H1 (cell line): Measurements from ENCODE around the gene GPR31. TPM values are rescaled to one million over a fixed set of nuclear protein-coding genes. Genes with fewer than 3 reads are reported as not detected.

Experiments
- CTCF ChIA-PET: fragments of 300-600 bp; sonication (Branson Sonifier 250); formaldehyde crosslinking; loops from one replicate; lab custom pipeline; 2021; ENCODE audit not compliant: partially characterized antibody; lab: Charles Lee
- POLR2A ChIA-PET: fragments of 300-600 bp; sonication (Branson Sonifier 250); formaldehyde crosslinking; loops from one replicate; lab custom pipeline; 2021; ENCODE audit warnings: inconsistent platforms; ENCODE audit not compliant: partially characterized antibody; lab: Charles Lee
- DNase-seq, 2 experiments: peaks; one replicate each; pipeline versions ENCODE4 v3.0.0 to v3.0.0-alpha.2; 2010 to 2022; ENCODE audit warnings: low spot score in 2 of 2, low read depth in 1 of 2, mixed read lengths in 1 of 2
- FAIRE-seq: peaks from 2 replicates; lab custom pipeline; 2011; peaks lifted over from hg19 to GRCh38; lab: Jason Lieb, UNC
- H2AFZ ChIP-seq: 2 replicates; pipeline ENCODE4 v1.8.1; 2012; ENCODE audit warnings: low read length, inconsistent platforms
- H2AK5ac ChIP-seq: 2 replicates; pipeline ENCODE4 v1.6.1; 2013; ENCODE audit warnings: low read depth, low read length
- H2BK120ac ChIP-seq: replicated peaks from 2 replicates; pipeline ENCODE3; 2013; ENCODE audit warnings: low read depth, low read length, inconsistent platforms
- H2BK12ac ChIP-seq: 2 replicates; pipeline ENCODE4 v1.6.1; 2013; ENCODE audit warnings: low read depth, low read length
- H2BK15ac ChIP-seq: 2 replicates; pipeline ENCODE4 v1.6.1; 2013; ENCODE audit warnings: low read length
- H2BK20ac ChIP-seq: 2 replicates; pipeline ENCODE4 v1.6.1; 2013; ENCODE audit warnings: low read length
- H2BK5ac ChIP-seq: 2 replicates; pipeline ENCODE4 v1.6.1; 2013; ENCODE audit warnings: low read depth, low read length
- H3K14ac ChIP-seq: 2 replicates; pipeline ENCODE4 v1.6.1; 2013; ENCODE audit warnings: inconsistent platforms; ENCODE audit not compliant: insufficient read length
- H3K18ac ChIP-seq: 2 replicates; pipeline ENCODE4 v1.6.1; 2013; ENCODE audit warnings: low read length; ENCODE audit errors: extremely low read depth
- H3K23ac ChIP-seq: 2 replicates; pipeline ENCODE4 v1.6.1; 2013; ENCODE audit warnings: inconsistent platforms; ENCODE audit not compliant: insufficient read length
- H3K23me2 ChIP-seq: 2 replicates; pipeline ENCODE4 v1.6.1; 2013; ENCODE audit warnings: low read depth, low read length
- H3K27ac ChIP-seq: 2 replicates; pipeline ENCODE4 v1.6.1; 2011; ENCODE audit warnings: low read depth, low read length, inconsistent platforms
- H3K27me3 ChIP-seq, 4 experiments: replicated peaks in 1 of 4; 1 replicate in 1 of 4; 2 replicates in 3 of 4; pipeline versions ENCODE4 v1.6.1 to v1.8.1; 2011 to 2013; ENCODE audit warnings: low read length in 3 of 4, mild to moderate bottlenecking in 3 of 4, inconsistent platforms in 2 of 4, mixed read lengths in 2 of 4, moderate library complexity in 1 of 4; ENCODE audit not compliant: control insufficient read depth in 3 of 4, insufficient read depth in 3 of 4; ENCODE audit errors: extremely low read depth in 1 of 4
- H3K36me3 ChIP-seq, 4 experiments: 2 replicates each; pipeline versions ENCODE4 v1.6.1 to v1.8.1; 2011 to 2013; ENCODE audit warnings: mild to moderate bottlenecking in 4 of 4, low read length in 3 of 4, moderate library complexity in 2 of 4, control low read depth in 1 of 4, inconsistent platforms in 1 of 4; ENCODE audit not compliant: insufficient read depth in 4 of 4, control insufficient read depth in 2 of 4
- H3K4ac ChIP-seq: replicated peaks from 2 replicates; pipeline ENCODE3; 2013; ENCODE audit warnings: low read length, low read depth, mixed read lengths, inconsistent platforms; ENCODE audit not compliant: insufficient read length
- H3K4me1 ChIP-seq, 4 experiments: replicated peaks in 1 of 4; 1 replicate in 1 of 4; 2 replicates in 3 of 4; pipeline versions ENCODE4 v1.6.1 to v1.8.1; 2011 to 2013; ENCODE audit warnings: low read length in 3 of 4, inconsistent platforms in 2 of 4, mixed read lengths in 1 of 4; ENCODE audit not compliant: insufficient read depth in 4 of 4, control insufficient read depth in 3 of 4
- H3K4me2 ChIP-seq, 2 experiments: 2 replicates each; pipeline versions ENCODE4 v1.6.1 to v1.8.1; 2011 to 2013; ENCODE audit warnings: low read depth in 2 of 2, low read length in 2 of 2, control low read depth in 1 of 2, inconsistent platforms in 1 of 2, mild to moderate bottlenecking in 1 of 2; ENCODE audit not compliant: insufficient read depth in 1 of 2
- H3K4me3 ChIP-seq, 4 experiments: fragments of 200-600, 300-600 bp in 1 of 4; sonication (generic), shearing (Covaris generic), sonication (Bioruptor Twin) in 1 of 4; 2 replicates each; pipeline versions ENCODE4 v1.5.1 to v1.8.1; 2011 to 2016; ENCODE audit warnings: low read length in 4 of 4, low read depth in 3 of 4, control low read depth in 2 of 4, inconsistent platforms in 2 of 4, mild to moderate bottlenecking in 2 of 4, mixed read lengths in 1 of 4, moderate library complexity in 1 of 4; ENCODE audit not compliant: insufficient read depth in 2 of 4; ENCODE audit errors: extremely low read depth in 1 of 4
- H3K56ac ChIP-seq: replicated peaks from 2 replicates; pipeline ENCODE3; 2013; ENCODE audit warnings: low read depth, mild to moderate bottlenecking, mixed read lengths, low read length, inconsistent platforms; ENCODE audit not compliant: insufficient read length
- H3K79me1 ChIP-seq: 2 replicates; pipeline ENCODE4 v1.6.1; 2013; ENCODE audit warnings: low read depth, low read length, control low read depth
- H3K79me2 ChIP-seq, 2 experiments: 2 replicates each; pipeline versions ENCODE4 v1.6.1 to v1.8.1; 2012 to 2013; ENCODE audit warnings: low read length in 2 of 2, mild to moderate bottlenecking in 2 of 2, inconsistent platforms in 1 of 2; ENCODE audit not compliant: insufficient read depth in 2 of 2, control insufficient read depth in 1 of 2
- H3K9ac ChIP-seq, 4 experiments: replicated peaks in 1 of 4; 1 replicate in 1 of 4; 2 replicates in 3 of 4; pipeline versions ENCODE4 v1.6.1 to v1.8.1; 2011 to 2013; ENCODE audit warnings: low read depth in 3 of 4, low read length in 3 of 4, control low read depth in 2 of 4, mild to moderate bottlenecking in 2 of 4, moderate library complexity in 2 of 4, inconsistent platforms in 1 of 4; ENCODE audit errors: extremely low read depth in 1 of 4
- H3K9me3 ChIP-seq, 2 experiments: 2 replicates each; pipeline versions ENCODE4 v1.6.1 to v1.8.1; 2012 to 2013; ENCODE audit warnings: mild to moderate bottlenecking in 2 of 2, moderate library complexity in 2 of 2, control low read depth in 1 of 2, inconsistent platforms in 1 of 2, low read depth in 1 of 2, low read length in 1 of 2, mixed read lengths in 1 of 2; ENCODE audit not compliant: insufficient read depth in 2 of 2
- H4K20me1 ChIP-seq, 2 experiments: replicated peaks in 1 of 2; 2 replicates each; pipeline versions ENCODE3 to v1.8.1; 2011 to 2013; ENCODE audit warnings: inconsistent platforms in 2 of 2, low read length in 2 of 2, mild to moderate bottlenecking in 1 of 2; ENCODE audit not compliant: insufficient read depth in 2 of 2, control insufficient read depth in 1 of 2
- H4K5ac ChIP-seq: 2 replicates; pipeline ENCODE4 v1.6.1; 2013; ENCODE audit warnings: low read length, low read depth, mixed read lengths, inconsistent platforms; ENCODE audit not compliant: insufficient read length
- H4K8ac ChIP-seq: 2 replicates; pipeline ENCODE4 v1.8.0; 2013; ENCODE audit warnings: mild to moderate bottlenecking, moderate library complexity, low read length, inconsistent platforms; ENCODE audit not compliant: insufficient read depth; ENCODE audit errors: extremely low read depth
- H4K91ac ChIP-seq: replicated peaks from 2 replicates; pipeline ENCODE3; 2013; ENCODE audit warnings: low read length, mixed read lengths, inconsistent platforms; ENCODE audit not compliant: insufficient read length
- ASH2L ChIP-seq: fragments of 200-600, 300-600 bp; sonication (generic); IDR thresholded peaks from one replicate; pipeline ENCODE4 v1.7.1; 2017; ENCODE audit warnings: low read length
- CHD2 ChIP-seq: IDR thresholded peaks from 2 replicates; pipeline ENCODE4 v1.6.1; 2012; ENCODE audit warnings: low read length, improper control_type of control experiment
- CREB1 ChIP-seq: IDR thresholded peaks from 2 replicates; pipeline ENCODE4 v1.6.1; 2012; ENCODE audit warnings: inconsistent platforms
- EP300 ChIP-seq, 2 experiments: IDR thresholded peaks; 1 replicate in 1 of 2; 2 replicates in 1 of 2; pipeline ENCODE4 v1.6.1; 2011 to 2012; ENCODE audit warnings: low read depth in 2 of 2, low read length in 2 of 2, mild to moderate bottlenecking in 2 of 2, borderline replicate concordance in 1 of 2, inconsistent platforms in 1 of 2, moderate library complexity in 1 of 2
- JUND ChIP-seq: IDR thresholded peaks from 2 replicates; pipeline ENCODE4 v1.6.1; 2011; ENCODE audit warnings: mild to moderate bottlenecking, improper control_type of control experiment, low read length
- MAX ChIP-seq: IDR thresholded peaks from 2 replicates; pipeline ENCODE4 v1.6.1; 2012; ENCODE audit warnings: inconsistent platforms
- PHF8 ChIP-seq: fragments of 200-600 bp; sonication (generic); conservative IDR thresholded peaks from 2 replicates; pipeline ENCODE4 v1.7.1; 2012; ENCODE audit warnings: low read depth, mild to moderate bottlenecking, inconsistent platforms, low read length, moderate library complexity
- POLR2A ChIP-seq, 2 experiments: IDR thresholded peaks; 1 replicate in 1 of 2; 2 replicates in 1 of 2; pipeline ENCODE4 v1.6.1; 2011; ENCODE audit warnings: low read depth in 2 of 2, low read length in 2 of 2, mild to moderate bottlenecking in 2 of 2; ENCODE audit errors: control extremely low read depth in 1 of 2
- RAD21 ChIP-seq, 2 experiments: IDR thresholded peaks in 1 of 2; conservative IDR thresholded peaks in 1 of 2; 2 replicates each; pipeline ENCODE4 v1.6.1; 2011; ENCODE audit warnings: low read depth in 2 of 2, low read length in 2 of 2, improper control_type of control experiment in 1 of 2, inconsistent platforms in 1 of 2, mild to moderate bottlenecking in 1 of 2, moderate library complexity in 1 of 2
- SIX5 ChIP-seq: IDR thresholded peaks from 2 replicates; pipeline ENCODE4 v1.6.1; 2011; ENCODE audit warnings: mild to moderate bottlenecking, low read depth, low read length
- SP4 ChIP-seq: IDR thresholded peaks from 2 replicates; pipeline ENCODE4 v1.6.1; 2012; ENCODE audit warnings: low read length, inconsistent platforms
- SUZ12 ChIP-seq: fragments of 200-600 bp; sonication (generic); IDR thresholded peaks from 2 replicates; pipeline ENCODE4 v1.6.1; 2012; ENCODE audit warnings: mild to moderate bottlenecking, inconsistent platforms, low read length, moderate library complexity, mixed read lengths
- WGBS, 2 experiments: shearing (Covaris generic) in 1 of 2; methylation state at CpG; one replicate each; pipeline versions ENCODE4 v1.1.6 to v1.1.7; 2013 to 2015; ENCODE audit warnings: low lambda C conversion rate in 2 of 2, mixed read lengths in 2 of 2, inconsistent platforms in 1 of 2, low coverage in 1 of 2, missing lambda C conversion rate in 1 of 2; ENCODE audit not compliant: insufficient replicate concordance in 2 of 2, insufficient coverage in 1 of 2, insufficient read length in 1 of 2; ENCODE audit errors: extremely low coverage in 1 of 2, missing lambda C conversion rate in 1 of 2; 5-methylcytosine and 5-hydroxymethylcytosine counted together
- polyA plus RNA-seq, 7 experiments: library from polyadenylated mRNA; depleted of rRNA in 3 of 7; stranded (reverse) in 5 of 7; unstranded in 2 of 7; fragments of >200 nt in 5 of 7; fragments of 200-250 nt in 2 of 7; gene quantifications; 1 replicate in 5 of 7; 2 replicates in 1 of 7; 4 replicates in 1 of 7; pipeline versions ENCODE4 v1.2.1 to v1.2.3, GENCODE V29; 2011 to 2013; ENCODE audit warnings: missing spikeins in 2 of 7, mixed read lengths in 2 of 7
- total RNA-seq: library from RNA; stranded (reverse); fragmentation: NEBNext Ultra II Directional; extraction: Animal tissue kit (Norgen Biotek cat#: 25700); gene quantifications from 2 replicates; pipeline ENCODE4 v1.2.1, GENCODE V29; 2021

GPR31 gene
- total and polyA plus RNA-seq, 2 of the 8 experiments (the other 6 are each of a cell fraction or from before 2014, with no cell fraction given) = not detected

DNA sequence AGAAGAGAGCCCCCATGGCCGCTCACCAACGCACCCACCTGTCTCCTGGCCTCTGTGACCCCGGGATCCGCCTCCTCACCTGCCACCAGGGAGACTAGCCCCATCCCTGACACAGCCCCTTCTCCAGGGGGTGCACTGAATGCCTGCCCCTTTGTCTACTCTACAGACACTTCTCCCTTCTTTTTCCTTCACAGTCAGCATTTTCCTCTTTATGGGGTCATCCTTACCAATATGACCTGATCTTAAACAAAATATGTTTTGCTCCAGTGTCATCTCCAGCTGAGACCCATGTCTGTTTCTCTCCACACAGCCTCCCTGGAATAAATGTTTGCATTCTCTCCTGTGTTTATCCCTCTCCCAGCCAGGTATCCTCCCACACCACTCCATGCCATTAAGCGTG, 49.5 kb downstream of the GPR31 start:
- H3K27ac ChIP-seq = no peak overlapping the region
- H4K91ac ChIP-seq = no peak overlapping the region
- H2BK5ac ChIP-seq = no peak overlapping the region
- no peak overlapping the region for H2BK15ac ChIP-seq
- no peaks in the 10 kb centered on the region for H3K4me1 ChIP-seq
- no peak overlapping the region for H3K4ac ChIP-seq
- H2BK120ac ChIP-seq = no peak overlapping the region
- H2BK12ac ChIP-seq = no peak overlapping the region
- no peaks in the 10 kb centered on the region for H3K9me3 ChIP-seq
- no peaks in the 10 kb centered on the region for H3K36me3 ChIP-seq
- H3K18ac ChIP-seq = no peak overlapping the region
- CTCF ChIA-PET = interaction anchor here (1.1 kb wide), 1 partner anchor 33 kb away, joined by 6 read pairs; no protein-coding TSS in a partner anchor
- no peaks in the 10 kb centered on the region for H3K23me2 ChIP-seq
- no peak overlapping the region for H2BK20ac ChIP-seq
- H4K8ac ChIP-seq = no peak overlapping the region; the same call in 1 of the 2 replicates
- H3K4me2 ChIP-seq = no peak overlapping the region
- H3K23ac ChIP-seq = no peak overlapping the region
- H4K20me1 ChIP-seq = no peaks in the 10 kb centered on the region
- 83% methylated on average over 5 of the region's 5 CpGs; no CpG with 5 or more reads in 1 of the 2 experiments for WGBS, 2 experiments
- no peak overlapping the region for H3K4me3 ChIP-seq
- no peak overlapping the region for H3K9ac ChIP-seq
- H3K79me2 ChIP-seq = no peaks in the 10 kb centered on the region
- H4K5ac ChIP-seq = no peak overlapping the region
- H3K27me3 ChIP-seq = peaks cover 0 to 1% (median 0%) of the 10 kb centered on the region in 4 experiments; a peak in 1 of 7 replicates
- H2AFZ ChIP-seq = no peak overlapping the region
- no peaks in the 10 kb centered on the region for H3K79me1 ChIP-seq
- DNase-seq = no peak
- no peak for FAIRE-seq
- no peak overlapping the region for H3K14ac ChIP-seq
- no peak overlapping the region for H2AK5ac ChIP-seq
- POLR2A ChIA-PET = interaction anchor here (0.5 kb wide), 1 partner anchor 337 kb away, joined by 3 read pairs; no protein-coding TSS in a partner anchor
- H3K56ac ChIP-seq = no peak overlapping the region
- TF ChIP-seq CREB1 = no peak
- no peak for TF ChIP-seq CHD2
- TF ChIP-seq SIX5 = no peak
- TF ChIP-seq EP300 (IDR thresholded peaks at IDR 0.05; ENCODE audit: borderline replicate concordance in 1 of 2, low read depth in 2 of 2, low read length in 2 of 2) = no peak
- no peak for TF ChIP-seq SUZ12
- TF ChIP-seq MAX = no peak
- TF ChIP-seq RAD21 (IDR thresholded peaks at IDR 0.05 in 1 of 2, conservative IDR thresholded peaks at IDR 0.05 in 1 of 2; ENCODE audit: low read depth in 2 of 2, low read length in 2 of 2) = no peak
- no peak for TF ChIP-seq PHF8
- no peak for TF ChIP-seq SP4
- no peak for TF ChIP-seq POLR2A (IDR thresholded peaks at IDR 0.05; ENCODE audit: control extremely low read depth in 1 of 2, low read depth in 2 of 2, low read length in 2 of 2)
- no peak for TF ChIP-seq ASH2L
- TF ChIP-seq JUND = no peak
